Measurements from ENCODE around the gene MUSTN1.

Gene MUSTN1

GRCh38 chr3:52835766-52836470 is 1.1 kb upstream of the MUSTN1 start:
- no peak for DNase-seq

GRCh38 chr3:52833202-52833601 is 1.6 kb downstream of the MUSTN1 start:
- no peak for DNase-seq

GRCh38 chr3:52831500-52832301 is 3.1 kb downstream of the MUSTN1 start:
- peak in 3 of 56 donors; percentile 7 to 48 (median 8) for DNase-seq

- DNase-seq: no peak
These were observed 4.1 kb downstream of the MUSTN1 start, which contains the start of gene ITIH4 for GRCh38 chr3:52830535-52831258. Gene ITIH4 (minus strand): TSS chr3:52830672. CDS start chr3:52830642, 30 bp downstream.

- no peak for DNase-seq
These were observed 4.8 kb downstream of the MUSTN1 start for GRCh38 chr3:52829906-52830463.

- DNase-seq: no peak
These were observed 5.3 kb downstream of the MUSTN1 start for GRCh38 chr3:52829482-52829881.

GRCh38 chr3:52827866-52828376 is 6.9 kb downstream of the MUSTN1 start:
- no peak for DNase-seq

- no peak for DNase-seq
These were observed 7.4 kb downstream of the MUSTN1 start for GRCh38 chr3:52827441-52827840.

- no peak for DNase-seq
These were observed 10.8 kb downstream of the MUSTN1 start for GRCh38 chr3:52824037-52824436.

GRCh38 chr3:52822363-52822762 is 12.5 kb downstream of the MUSTN1 start:
- DNase-seq: no peak

- no peak for DNase-seq
These were observed 14.1 kb downstream of the MUSTN1 start for GRCh38 chr3:52820736-52821135.

- no peak for DNase-seq
These were observed 14.9 kb downstream of the MUSTN1 start for GRCh38 chr3:52819936-52820335.

GRCh38 chr3:52817860-52818259 is 17.0 kb downstream of the MUSTN1 start:
- DNase-seq: no peak

- DNase-seq: no peak
These were observed 17.6 kb downstream of the MUSTN1 start for GRCh38 chr3:52817221-52817620.

GRCh38 chr3:52816654-52817053 is 18.2 kb downstream of the MUSTN1 start:
- no peak for DNase-seq

- DNase-seq: no peak
These were observed 18.6 kb downstream of the MUSTN1 start for GRCh38 chr3:52816199-52816598.

GRCh38 chr3:52813810-52814209 is 21.0 kb downstream of the MUSTN1 start:
- DNase-seq: no peak

- no peak for DNase-seq
These were observed 23.3 kb downstream of the MUSTN1 start for GRCh38 chr3:52811452-52812011.

- no peak for DNase-seq
These were observed 23.9 kb downstream of the MUSTN1 start for GRCh38 chr3:52810923-52811322.

GRCh38 chr3:52809662-52810377 is 25.0 kb downstream of the MUSTN1 start:
- DNase-seq: no peak
